ENCODE results near the gene ATP6V1E1. TPM values are rescaled to one million over a fixed set of nuclear protein-coding genes. Genes with fewer than 3 reads are reported as not detected.
"Not testable (repeated sequence)": the region's sequence is repeated elsewhere in the genome, so short reads cannot be mapped to it uniquely, and the experiment has no call there.

The ATP6V1E1 gene
- total RNA-seq, 1 donor from 2014 or later: 64.2 TPM

DNA sequence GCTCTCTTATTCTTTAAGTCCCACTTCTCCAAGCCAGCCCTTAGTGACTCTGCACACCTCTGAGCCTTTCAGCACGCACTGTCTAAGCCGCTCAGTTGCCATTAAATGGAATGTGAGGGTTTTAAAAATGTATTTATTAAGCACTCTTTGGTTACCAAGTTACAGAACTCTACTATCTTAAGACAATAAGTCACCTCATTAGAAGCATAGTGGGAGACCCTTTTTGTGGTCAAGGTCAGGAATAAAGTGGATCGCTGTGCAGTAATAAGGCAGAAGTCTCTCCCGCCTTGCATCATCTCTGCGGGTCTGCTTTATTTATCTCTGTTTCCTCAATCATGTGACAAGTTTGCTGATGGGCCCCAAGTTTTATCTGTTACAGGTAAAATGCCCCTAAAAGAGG lies 53.4 kb downstream of the ATP6V1E1 start:
- Mint-ChIP-seq H3K36me3 (no peaks in the 10 kb centered on the region), H3K4me1 (ENCODE audit: unreplicated experiment) (peaks cover 24% of the 10 kb centered on the region), H3K4me3 (no peak overlapping the region), H3K27me3 (no peaks in the 10 kb centered on the region), H3K9me3 (no peaks in the 10 kb centered on the region), H3K27ac (no peak overlapping the region)
- no peak for DNase-seq (ENCODE audit: extremely low spot score, unreplicated experiment)
- TF ChIP-seq, protein P1, sequence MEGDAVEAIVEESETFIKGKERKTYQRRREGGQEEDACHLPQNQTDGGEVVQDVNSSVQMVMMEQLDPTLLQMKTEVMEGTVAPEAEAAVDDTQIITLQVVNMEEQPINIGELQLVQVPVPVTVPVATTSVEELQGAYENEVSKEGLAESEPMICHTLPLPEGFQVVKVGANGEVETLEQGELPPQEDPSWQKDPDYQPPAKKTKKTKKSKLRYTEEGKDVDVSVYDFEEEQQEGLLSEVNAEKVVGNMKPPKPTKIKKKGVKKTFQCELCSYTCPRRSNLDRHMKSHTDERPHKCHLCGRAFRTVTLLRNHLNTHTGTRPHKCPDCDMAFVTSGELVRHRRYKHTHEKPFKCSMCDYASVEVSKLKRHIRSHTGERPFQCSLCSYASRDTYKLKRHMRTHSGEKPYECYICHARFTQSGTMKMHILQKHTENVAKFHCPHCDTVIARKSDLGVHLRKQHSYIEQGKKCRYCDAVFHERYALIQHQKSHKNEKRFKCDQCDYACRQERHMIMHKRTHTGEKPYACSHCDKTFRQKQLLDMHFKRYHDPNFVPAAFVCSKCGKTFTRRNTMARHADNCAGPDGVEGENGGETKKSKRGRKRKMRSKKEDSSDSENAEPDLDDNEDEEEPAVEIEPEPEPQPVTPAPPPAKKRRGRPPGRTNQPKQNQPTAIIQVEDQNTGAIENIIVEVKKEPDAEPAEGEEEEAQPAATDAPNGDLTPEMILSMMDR (conservative IDR thresholded peaks at IDR 0.05): no peak

DNA sequence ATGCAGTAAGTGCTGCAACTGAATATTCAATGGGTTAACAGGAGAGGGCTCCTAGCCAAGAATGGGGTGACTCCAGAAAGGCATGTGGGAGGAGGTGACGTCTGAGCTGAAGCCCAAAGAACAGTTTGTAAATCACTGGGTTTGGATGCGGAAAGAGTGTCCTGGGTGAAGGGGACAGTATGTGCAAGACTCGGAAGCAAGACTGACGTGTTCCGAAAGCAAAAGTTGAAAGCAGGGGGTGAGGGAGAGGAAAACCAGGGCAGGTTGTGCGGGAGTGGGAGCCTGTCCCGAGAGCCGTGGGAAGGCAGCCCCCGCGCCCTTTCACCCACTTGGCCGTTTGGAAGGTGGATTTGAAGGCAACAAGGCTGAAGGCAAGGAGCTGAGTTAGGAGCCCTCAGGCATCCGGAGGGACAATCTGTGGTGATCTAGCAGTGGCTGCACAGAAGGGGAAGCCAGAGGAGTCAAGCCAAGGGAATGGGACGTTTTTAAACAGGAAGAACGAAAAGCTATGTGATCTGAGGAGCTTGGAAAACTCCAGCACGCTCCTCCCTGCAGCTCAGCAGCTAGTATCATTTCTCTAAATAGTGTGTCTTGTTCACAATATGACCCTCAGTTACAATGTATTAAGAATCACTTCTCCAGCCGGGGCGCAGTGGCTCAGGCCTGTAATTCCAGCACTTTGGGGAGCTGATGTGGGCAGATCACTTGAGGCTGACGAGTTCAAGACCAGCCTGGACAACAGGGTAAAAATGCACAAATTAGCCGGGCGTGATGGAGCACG lies 57.5 kb downstream of the ATP6V1E1 start:
- DNase-seq (ENCODE audit: extremely low spot score, unreplicated experiment): no peak

DNA sequence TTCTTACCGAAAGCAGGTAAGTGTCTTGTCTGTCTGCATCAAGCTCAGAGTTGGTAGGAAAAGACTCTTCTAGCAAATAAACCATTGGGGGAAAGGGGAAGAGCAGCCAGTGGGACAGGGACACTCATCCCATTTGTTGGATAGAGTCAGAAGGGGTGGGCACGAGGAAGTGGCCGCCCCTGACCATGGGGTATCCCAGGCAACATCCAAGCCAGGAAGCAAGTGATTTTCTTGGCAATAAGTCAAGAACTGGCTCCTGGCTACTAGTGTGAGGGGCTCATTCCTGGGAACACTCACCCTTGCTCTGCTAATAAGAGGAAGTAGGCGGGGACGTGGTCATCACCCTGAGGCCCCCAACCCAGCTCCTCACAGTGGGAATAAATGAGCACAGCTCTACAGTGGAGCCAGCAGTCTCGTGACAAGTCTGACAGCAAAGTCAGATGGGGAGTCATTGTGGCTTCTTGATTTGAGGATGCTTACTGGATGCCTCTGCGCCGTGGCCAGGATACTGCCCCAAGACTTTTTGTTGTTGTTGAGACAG lies 58.5 kb downstream of the ATP6V1E1 start:
- Mint-ChIP-seq H3K27me3 (no peaks in the 10 kb centered on the region), H3K4me3 (peak overlapping the region; percentile 20), H3K36me3 (no peaks in the 10 kb centered on the region), H3K9me3 (no peaks in the 10 kb centered on the region), H3K27ac (peak overlapping the region; percentile 53), H3K4me1 (ENCODE audit: unreplicated experiment) (peaks cover 24% of the 10 kb centered on the region)
- TF ChIP-seq, protein P1 (conservative IDR thresholded peaks at IDR 0.05): no peak
- no peak for DNase-seq (ENCODE audit: extremely low spot score, unreplicated experiment)

More for the DNA sequence above, 57.5 kb downstream of the ATP6V1E1 start:
- peaks cover 28% of the 10 kb centered on the region for H3K4me1 Mint-ChIP-seq (ENCODE audit: unreplicated experiment)
- TF ChIP-seq, protein P1 (conservative IDR thresholded peaks at IDR 0.05): no peak
- H3K27ac Mint-ChIP-seq: no peak overlapping the region
- H3K4me3 Mint-ChIP-seq: peak overlapping the region; percentile 7
- H3K36me3 Mint-ChIP-seq: no peaks in the 10 kb centered on the region
- H3K9me3 Mint-ChIP-seq: no peaks in the 10 kb centered on the region
- no peaks in the 10 kb centered on the region for H3K27me3 Mint-ChIP-seq

DNA sequence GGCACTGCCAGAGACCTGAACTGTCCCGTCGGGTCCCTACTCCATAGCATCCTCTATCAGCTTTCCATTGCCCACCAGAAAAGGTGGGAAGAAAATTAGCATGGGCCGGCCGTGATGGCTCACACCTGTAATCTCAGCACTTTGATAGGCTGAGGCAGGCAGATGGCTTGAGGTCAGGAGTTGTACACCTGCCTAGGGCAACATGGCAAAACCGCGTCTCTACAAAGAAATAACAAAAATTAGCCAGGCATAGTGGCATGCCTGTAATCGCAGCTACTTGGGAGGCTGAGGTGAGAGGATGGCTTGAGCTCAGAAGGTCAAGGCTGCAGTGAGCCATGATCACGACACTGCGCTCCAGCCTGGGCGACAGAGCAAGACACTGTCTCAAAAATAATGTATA lies 61.8 kb downstream of the ATP6V1E1 start:
- no peaks in the 10 kb centered on the region for H3K9me3 Mint-ChIP-seq
- no peak overlapping the region for H3K27ac Mint-ChIP-seq
- H3K36me3 Mint-ChIP-seq: no peaks in the 10 kb centered on the region
- no peaks in the 10 kb centered on the region for H3K27me3 Mint-ChIP-seq
- DNase-seq (ENCODE audit: extremely low spot score, unreplicated experiment): no peak
- peaks cover 39% of the 10 kb centered on the region for H3K4me1 Mint-ChIP-seq (ENCODE audit: unreplicated experiment)
- TF ChIP-seq, protein P1 (conservative IDR thresholded peaks at IDR 0.05): no peak
- H3K4me3 Mint-ChIP-seq: no peak overlapping the region

DNA sequence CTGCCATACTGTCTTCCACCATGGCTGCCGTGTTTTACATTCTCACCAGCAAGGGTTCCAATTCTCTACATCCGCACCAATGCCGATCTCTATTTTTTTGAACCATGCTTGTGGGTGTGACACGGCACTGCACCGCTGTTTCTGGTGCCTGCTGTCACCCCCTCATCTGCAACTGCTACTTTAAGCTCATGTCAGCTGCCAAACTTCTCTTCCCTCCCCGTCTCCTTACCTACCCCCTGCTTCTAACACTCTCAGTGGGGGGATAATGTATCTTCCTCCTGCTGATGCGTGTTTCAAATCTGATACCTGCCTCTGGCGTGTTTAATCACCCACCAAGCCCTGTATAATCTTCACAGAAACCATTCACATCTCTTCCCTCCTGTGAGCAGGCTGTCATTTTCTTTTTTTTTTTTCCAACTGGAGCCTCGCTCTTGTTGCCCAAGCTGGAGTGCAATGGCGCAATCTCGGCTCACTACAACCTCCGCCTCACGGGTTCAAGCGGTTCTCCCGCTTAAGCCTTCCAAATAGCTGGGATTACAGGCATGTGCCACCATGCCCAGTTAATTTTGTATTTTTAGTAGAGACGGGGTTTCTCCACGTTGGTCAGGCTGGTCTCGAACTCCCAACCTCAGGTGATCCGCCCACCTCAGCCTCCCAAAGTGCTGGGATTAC lies 62.4 kb downstream of the ATP6V1E1 start:
- not testable (repeated sequence) for H3K36me3 Mint-ChIP-seq

DNA sequence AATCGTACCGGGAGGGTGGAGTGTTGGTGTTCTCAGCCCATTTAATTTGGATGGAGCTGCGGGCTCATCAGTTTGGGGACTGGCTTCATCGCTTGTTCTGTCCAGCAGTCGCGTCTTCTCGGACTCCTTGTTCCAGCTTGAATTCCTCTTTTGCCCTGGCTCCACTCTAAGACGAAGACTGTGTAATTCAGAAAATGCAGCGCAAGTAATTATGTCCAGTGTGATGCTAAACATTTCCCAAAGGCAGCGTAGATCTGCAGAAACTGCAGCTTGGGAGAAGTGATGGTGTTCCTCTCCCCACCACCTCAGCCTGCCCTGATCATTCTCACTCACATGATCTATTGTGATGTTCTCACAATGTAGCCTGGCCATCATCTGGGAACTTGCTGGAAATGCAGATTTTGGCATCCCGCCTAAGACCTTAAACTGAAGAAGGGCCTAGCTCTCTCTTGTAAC lies 64.6 kb downstream of the ATP6V1E1 start:
- H3K27ac Mint-ChIP-seq: no peak overlapping the region
- H3K36me3 Mint-ChIP-seq: no peaks in the 10 kb centered on the region
- no peaks in the 10 kb centered on the region for H3K27me3 Mint-ChIP-seq
- no peak overlapping the region for H3K4me3 Mint-ChIP-seq
- H3K9me3 Mint-ChIP-seq: no peaks in the 10 kb centered on the region
- H3K4me1 Mint-ChIP-seq (ENCODE audit: unreplicated experiment): peaks cover 15% of the 10 kb centered on the region
- no peak for DNase-seq (ENCODE audit: extremely low spot score, unreplicated experiment)
- TF ChIP-seq, protein P1 (conservative IDR thresholded peaks at IDR 0.05): no peak

More for the DNA sequence above, 62.4 kb downstream of the ATP6V1E1 start:
- H3K4me1 Mint-ChIP-seq (ENCODE audit: unreplicated experiment): peaks cover 35% of the 10 kb centered on the region
- H3K27me3 Mint-ChIP-seq; H3K9me3 Mint-ChIP-seq; H3K4me3 Mint-ChIP-seq; DNase-seq (ENCODE audit: extremely low spot score, unreplicated experiment); H3K27ac Mint-ChIP-seq: not testable (repeated sequence)

Data from type B pancreatic cell (in vitro differentiated cells).